Cardiac fibroblast (primary cell): Measurements from ENCODE around the gene LRRC61.
A peak's percentile ranks its signal among the peaks of the same experiment; 100 is the strongest.

Source experiments
- DNase-seq, 2 donors: peaks; one replicate each; pipeline versions ENCODE4 v3.0.0 to v3.0.0-alpha.2; 2010; ENCODE audit warnings: low read depth in 2 of 2
- H3K4me3 ChIP-seq, 2 donors: replicated peaks in 1 of 2; 1 replicate in 1 of 2; 2 replicates in 1 of 2; pipeline ENCODE4 v1.5.1; 2011; ENCODE audit warnings: low read depth in 2 of 2, low read length in 2 of 2, mild to moderate bottlenecking in 2 of 2, moderate library complexity in 1 of 2
- TF ChIP-seq, protein P1 (sequence below): IDR thresholded peaks from one replicate; pipeline ENCODE4 v1.5.1; 2011; ENCODE audit warnings: low read depth, mild to moderate bottlenecking, low read length, inconsistent platforms

The LRRC61 gene

DNA sequence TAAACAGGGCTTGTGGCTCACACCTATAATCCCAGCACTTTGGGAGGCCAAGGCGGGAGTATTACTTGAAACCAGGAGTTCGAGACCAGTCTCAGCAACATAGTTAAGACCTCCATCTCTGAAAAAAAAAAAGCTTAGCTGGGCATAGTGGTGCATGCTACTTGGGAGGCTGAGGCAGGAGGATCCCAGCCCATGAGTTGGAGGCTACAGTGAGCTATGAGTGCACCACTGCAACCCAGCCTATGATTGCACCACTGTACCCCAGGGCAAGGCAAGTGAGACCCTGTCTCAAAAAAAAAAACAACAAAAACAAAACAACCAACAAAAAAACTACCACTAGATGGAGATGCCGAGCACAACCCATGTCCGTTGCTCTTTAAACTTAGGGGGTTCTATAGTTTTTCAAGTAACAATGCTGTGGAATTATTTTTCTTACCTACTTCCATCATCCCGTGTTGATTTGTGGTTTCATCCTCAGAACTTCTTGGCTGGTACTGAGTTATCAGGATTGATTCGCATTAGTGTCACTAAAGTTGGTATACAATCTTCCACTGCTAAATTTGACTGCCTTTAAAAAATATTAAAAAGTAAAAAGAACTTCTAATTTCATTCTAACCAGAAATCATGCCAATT is 33.2 kb downstream of the LRRC61 start:
- DNase-seq, result peak; percentile 55 to 58
- H3K4me3 ChIP-seq, result no peak overlapping the region

DNA sequence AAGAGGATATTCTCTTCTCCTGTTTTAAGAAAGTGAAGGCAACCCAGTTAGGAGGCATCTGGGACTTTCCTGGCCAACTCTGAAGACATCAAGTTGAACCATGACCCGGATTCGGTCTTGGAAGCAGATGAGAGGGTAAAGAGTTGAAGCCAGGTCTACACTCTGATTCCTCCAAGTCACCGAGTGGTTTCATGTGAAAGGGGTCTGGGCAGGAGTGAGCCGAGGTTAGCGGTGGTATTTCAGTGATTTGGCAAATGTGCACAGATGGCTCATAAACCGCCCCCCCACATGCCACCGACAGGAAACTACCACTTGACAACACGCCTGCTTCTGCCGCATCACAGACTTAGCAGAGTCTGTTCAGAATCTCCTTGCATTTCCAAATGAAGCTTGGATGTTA is 34.1 kb downstream of the LRRC61 start:
- TF ChIP-seq, protein P1, sequence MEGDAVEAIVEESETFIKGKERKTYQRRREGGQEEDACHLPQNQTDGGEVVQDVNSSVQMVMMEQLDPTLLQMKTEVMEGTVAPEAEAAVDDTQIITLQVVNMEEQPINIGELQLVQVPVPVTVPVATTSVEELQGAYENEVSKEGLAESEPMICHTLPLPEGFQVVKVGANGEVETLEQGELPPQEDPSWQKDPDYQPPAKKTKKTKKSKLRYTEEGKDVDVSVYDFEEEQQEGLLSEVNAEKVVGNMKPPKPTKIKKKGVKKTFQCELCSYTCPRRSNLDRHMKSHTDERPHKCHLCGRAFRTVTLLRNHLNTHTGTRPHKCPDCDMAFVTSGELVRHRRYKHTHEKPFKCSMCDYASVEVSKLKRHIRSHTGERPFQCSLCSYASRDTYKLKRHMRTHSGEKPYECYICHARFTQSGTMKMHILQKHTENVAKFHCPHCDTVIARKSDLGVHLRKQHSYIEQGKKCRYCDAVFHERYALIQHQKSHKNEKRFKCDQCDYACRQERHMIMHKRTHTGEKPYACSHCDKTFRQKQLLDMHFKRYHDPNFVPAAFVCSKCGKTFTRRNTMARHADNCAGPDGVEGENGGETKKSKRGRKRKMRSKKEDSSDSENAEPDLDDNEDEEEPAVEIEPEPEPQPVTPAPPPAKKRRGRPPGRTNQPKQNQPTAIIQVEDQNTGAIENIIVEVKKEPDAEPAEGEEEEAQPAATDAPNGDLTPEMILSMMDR, result no peak
- DNase-seq, result no peak
- no peak overlapping the region for H3K4me3 ChIP-seq

More for the DNA sequence above, 33.2 kb downstream of the LRRC61 start:
- TF ChIP-seq, protein P1, result peak; percentile 68

DNA sequence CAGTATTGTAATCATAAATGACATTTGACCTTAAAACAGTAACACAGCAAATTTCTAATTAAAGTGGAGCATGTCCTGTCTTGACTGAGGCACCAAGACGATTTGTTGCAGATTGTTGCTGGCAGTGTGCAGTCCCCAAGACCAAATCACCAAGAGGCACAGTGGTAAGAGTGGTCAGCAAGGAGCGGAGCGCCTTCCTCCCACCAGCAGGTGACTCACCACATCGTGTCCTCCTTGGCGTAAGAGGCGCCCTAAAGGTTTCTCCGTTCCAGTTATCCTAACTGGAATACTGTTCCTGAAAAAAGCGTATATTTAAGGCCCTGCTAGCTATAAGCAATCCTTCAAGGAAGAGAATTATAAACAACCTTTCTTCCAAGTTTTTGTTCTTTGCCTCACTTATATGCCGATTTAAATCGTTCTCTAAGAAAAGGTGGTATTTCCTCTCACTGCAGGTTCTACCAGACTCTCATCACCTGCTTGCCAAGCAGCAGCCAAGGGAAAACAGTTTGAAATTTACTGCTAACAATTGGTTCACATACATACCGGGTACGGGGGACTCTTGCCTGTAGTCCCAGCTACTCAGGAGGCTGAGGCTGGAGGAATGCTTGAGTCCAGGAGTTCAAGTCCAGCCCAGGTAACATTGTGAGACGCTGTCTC is 34.7 kb downstream of the LRRC61 start:
- H3K4me3 ChIP-seq, result no peak overlapping the region
- DNase-seq, result no peak
- TF ChIP-seq, protein P1, result no peak

DNA sequence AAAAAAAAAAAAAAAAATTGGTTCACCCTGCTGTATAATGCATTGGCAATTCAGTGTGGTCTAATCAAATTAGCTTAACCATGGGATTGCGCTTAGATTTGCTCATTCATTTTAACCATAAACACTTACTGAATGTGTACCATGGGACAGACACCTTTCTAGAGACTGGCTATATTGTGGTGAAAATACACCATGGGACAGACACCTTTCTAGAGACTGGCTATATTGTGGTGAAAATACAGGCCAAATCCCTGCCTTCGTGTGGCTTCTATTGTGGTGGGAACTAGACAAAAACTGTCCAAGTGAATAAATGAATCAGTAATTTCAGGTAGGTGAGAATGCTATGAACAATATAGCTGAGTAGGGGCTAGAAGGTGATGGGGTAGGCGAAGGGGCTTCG is 35.3 kb downstream of the LRRC61 start:
- TF ChIP-seq, protein P1, result no peak
- no peak overlapping the region for H3K4me3 ChIP-seq
- DNase-seq, result no peak

DNA sequence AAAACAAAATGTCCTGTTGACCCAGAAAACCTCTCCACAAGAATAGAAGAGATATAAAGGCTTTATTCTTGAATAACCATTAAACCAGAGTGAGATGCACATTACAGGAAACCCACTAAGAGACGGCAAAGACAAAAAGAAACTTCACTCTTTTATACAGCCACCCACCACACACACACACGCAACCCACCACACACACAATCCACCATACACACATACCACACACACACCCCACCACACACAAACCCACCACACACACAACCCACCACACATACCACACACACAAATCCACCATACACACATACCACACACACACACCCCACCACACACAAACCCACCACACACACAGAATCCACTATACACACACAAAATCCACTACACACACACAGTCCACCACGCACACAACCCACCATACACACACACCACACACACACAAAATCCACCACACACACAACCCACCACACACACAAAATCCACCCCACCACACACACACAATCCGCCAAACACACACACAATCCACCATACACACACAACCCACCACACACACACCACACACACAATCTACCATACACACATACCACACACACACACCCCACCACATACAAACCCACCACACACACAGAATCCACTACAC is 36.0 kb downstream of the LRRC61 start:
- TF ChIP-seq, protein P1, result no peak
- DNase-seq, result no peak
- H3K4me3 ChIP-seq, result no peak overlapping the region

DNA sequence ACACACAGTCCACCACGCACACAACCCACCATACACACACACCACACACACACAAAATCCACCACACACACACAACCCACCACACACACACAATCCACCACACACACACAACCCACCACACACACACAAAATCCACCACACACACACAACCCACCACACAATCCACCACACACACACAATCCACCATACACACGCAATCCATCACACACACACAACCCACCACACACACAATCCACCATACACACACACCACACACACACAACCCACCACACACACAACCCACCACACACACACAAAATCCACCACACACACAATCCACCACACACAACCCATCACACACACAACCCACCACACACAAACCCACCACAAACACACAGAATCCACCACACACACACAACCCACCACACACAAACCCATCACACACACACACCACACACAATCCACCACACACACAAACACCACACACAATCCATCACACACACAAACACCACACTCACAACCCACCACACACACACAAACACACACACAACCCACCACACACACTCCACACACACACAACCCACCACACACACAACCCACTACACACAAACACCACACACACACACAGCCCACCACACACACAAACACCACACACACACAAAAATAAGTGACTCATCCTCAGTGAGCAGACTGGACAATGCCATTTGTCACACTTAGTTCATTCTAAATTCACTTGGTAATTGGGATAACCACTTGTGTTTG is 36.6 kb downstream of the LRRC61 start:
- H3K4me3 ChIP-seq, result no peak overlapping the region
- DNase-seq, result no peak
- TF ChIP-seq, protein P1, result no peak
